HEK293 (cell line): ENCODE measurements around the gene SLIT1.

ENCODE experiments used
- CTCF ChIA-PET: fragments of 350-600 bp; formaldehyde crosslinking; extraction: SDS; loops from one replicate; lab custom pipeline; 2021; ENCODE audit warnings: antibody characterized with exemption; lab: Yijun Ruan, JAX
- POLR2A ChIA-PET: fragments of 300-600 bp; formaldehyde crosslinking; extraction: SDS; loops from one replicate; lab custom pipeline; 2020; ENCODE audit warnings: antibody characterized with exemption, inconsistent platforms; lab: Yijun Ruan, JAX
- H3K27ac ChIP-seq: fragments of 200-500 bp; sonication (Bioruptor generic); 2 replicates; pipeline ENCODE4 v1.5.1; 2014; ENCODE audit warnings: low read depth, low read length, control low read depth, inconsistent platforms; ENCODE audit errors: extremely low read depth
- H3K36me3 ChIP-seq, 2 experiments: fragments of 200-500 bp in 1 of 2; sonication (Bioruptor generic) in 1 of 2; 1 replicate in 1 of 2; 2 replicates in 1 of 2; pipeline ENCODE4 v1.5.1; 2014 to 2017; ENCODE audit warnings: inconsistent platforms in 2 of 2, low read length in 2 of 2; ENCODE audit not compliant: control insufficient read depth in 2 of 2, insufficient read depth in 1 of 2
- H3K4me1 ChIP-seq: fragments of 200-500 bp; sonication (Bioruptor generic); 2 replicates; pipeline ENCODE4 v1.5.1; 2014; ENCODE audit warnings: mild to moderate bottlenecking, low read length, inconsistent platforms; ENCODE audit not compliant: control insufficient read depth, insufficient read depth
- H3K4me3 ChIP-seq: 2 replicates; pipeline ENCODE4 v1.5.1; 2011; ENCODE audit warnings: low read depth, mild to moderate bottlenecking, control low read depth, low read length, moderate library complexity
- H3K9me3 ChIP-seq: fragments of 200-500 bp; sonication (Bioruptor generic); 2 replicates; pipeline ENCODE4 v1.5.1; 2014; ENCODE audit warnings: low read depth, low read length, inconsistent platforms; ENCODE audit not compliant: control insufficient read depth, insufficient read depth
- BCL11A ChIP-seq: fragments of 450-650 bp; formaldehyde crosslinking; IDR thresholded peaks from 2 replicates; pipeline ENCODE4 v1.5.1; 2016; ENCODE audit warnings: low read depth, missing biosample characterization, missing genetic modification characterization
- IKZF3 ChIP-seq: fragments of 450-650 bp; IDR thresholded peaks from 2 replicates; pipeline ENCODE4 v1.5.0; 2018; ENCODE audit warnings: missing biosample characterization, mild to moderate bottlenecking, missing genetic modification characterization, moderate library complexity
- PRDM1 ChIP-seq: fragments of 450-650 bp; formaldehyde crosslinking; IDR thresholded peaks from 2 replicates; pipeline ENCODE4; 2016; ENCODE audit warnings: missing biosample characterization, missing genetic modification characterization
- PRDM4 ChIP-seq: fragments of 450-650 bp; formaldehyde crosslinking; IDR thresholded peaks from 2 replicates; pipeline ENCODE4 v1.5.1; 2017; ENCODE audit warnings: missing biosample characterization, missing genetic modification characterization
- RBAK ChIP-seq: fragments of 450-650 bp; formaldehyde crosslinking; IDR thresholded peaks from 2 replicates; pipeline ENCODE4 v1.5.1; 2016; ENCODE audit warnings: missing biosample characterization, missing genetic modification characterization
- SCRT1 ChIP-seq: fragments of 450-650 bp; formaldehyde crosslinking; IDR thresholded peaks from 2 replicates; pipeline ENCODE4 v1.5.1; 2016; ENCODE audit warnings: missing biosample characterization, missing genetic modification characterization, borderline replicate concordance
- ZBTB1 ChIP-seq: fragments of 450-650 bp; formaldehyde crosslinking; IDR thresholded peaks from 2 replicates; pipeline ENCODE4 v1.5.1; 2016; ENCODE audit warnings: missing biosample characterization, missing genetic modification characterization
- ZBTB8A ChIP-seq: fragments of 450-650 bp; formaldehyde crosslinking; IDR thresholded peaks from 2 replicates; pipeline ENCODE4 v1.5.1; 2016; ENCODE audit warnings: missing biosample characterization, missing genetic modification characterization
- ZNF202 ChIP-seq: fragments of 450-650 bp; formaldehyde crosslinking; IDR thresholded peaks from 2 replicates; pipeline ENCODE4 v1.5.1; 2016; ENCODE audit warnings: missing biosample characterization, missing genetic modification characterization, borderline replicate concordance
- ZNF214 ChIP-seq: fragments of 450-650 bp; formaldehyde crosslinking; IDR thresholded peaks from 2 replicates; pipeline ENCODE4 v1.5.1; 2017; ENCODE audit warnings: missing biosample characterization, mild to moderate bottlenecking, missing genetic modification characterization, borderline replicate concordance
- ZNF239 ChIP-seq: fragments of 450-650 bp; formaldehyde crosslinking; IDR thresholded peaks from 2 replicates; pipeline ENCODE4 v1.5.1; 2016; ENCODE audit warnings: missing biosample characterization, missing genetic modification characterization
- ZNF26 ChIP-seq: fragments of 450-650 bp; formaldehyde crosslinking; IDR thresholded peaks from 2 replicates; pipeline ENCODE4 v1.5.1; 2016; ENCODE audit warnings: missing biosample characterization, missing genetic modification characterization
- ZNF280D ChIP-seq: fragments of 450-650 bp; formaldehyde crosslinking; IDR thresholded peaks from 2 replicates; pipeline ENCODE4 v1.5.1; 2016; ENCODE audit warnings: missing biosample characterization, missing genetic modification characterization
- ZNF394 ChIP-seq: fragments of 450-650 bp; formaldehyde crosslinking; IDR thresholded peaks from 2 replicates; pipeline ENCODE4 v1.5.1; 2016; ENCODE audit warnings: missing biosample characterization, missing genetic modification characterization, mild to moderate bottlenecking, moderate library complexity, borderline replicate concordance
- ZNF426 ChIP-seq: fragments of 450-650 bp; formaldehyde crosslinking; IDR thresholded peaks from 2 replicates; pipeline ENCODE4 v1.5.1; 2017; ENCODE audit warnings: missing biosample characterization, missing genetic modification characterization, mild to moderate bottlenecking, inconsistent platforms, moderate library complexity
- ZNF510 ChIP-seq: fragments of 450-650 bp; formaldehyde crosslinking; IDR thresholded peaks from 2 replicates; pipeline ENCODE4 v1.5.1; 2018; ENCODE audit warnings: mild to moderate bottlenecking, missing genetic modification characterization, missing biosample characterization; ENCODE audit not compliant: insufficient replicate concordance
- ZNF529 ChIP-seq: fragments of 450-650 bp; formaldehyde crosslinking; IDR thresholded peaks from 2 replicates; pipeline ENCODE4 v1.5.1; 2017; ENCODE audit warnings: missing genetic modification characterization, missing biosample characterization; ENCODE audit not compliant: insufficient replicate concordance
- ZNF600 ChIP-seq: fragments of 450-650 bp; formaldehyde crosslinking; IDR thresholded peaks from 2 replicates; pipeline ENCODE4 v1.5.1; 2016; ENCODE audit warnings: missing biosample characterization, missing genetic modification characterization
- ZNF610 ChIP-seq: fragments of 450-650 bp; formaldehyde crosslinking; IDR thresholded peaks from 2 replicates; pipeline ENCODE4 v1.5.1; 2016; ENCODE audit warnings: missing biosample characterization, missing genetic modification characterization, borderline replicate concordance
- ZNF623 ChIP-seq: fragments of 450-650 bp; formaldehyde crosslinking; IDR thresholded peaks from 2 replicates; pipeline ENCODE4 v1.5.1; 2016; ENCODE audit warnings: missing biosample characterization, missing genetic modification characterization
- ZNF76 ChIP-seq: fragments of 450-650 bp; formaldehyde crosslinking; IDR thresholded peaks from 2 replicates; pipeline ENCODE4; 2016; ENCODE audit warnings: low read depth, missing biosample characterization, missing genetic modification characterization, borderline replicate concordance
- ZNF785 ChIP-seq: fragments of 450-650 bp; formaldehyde crosslinking; IDR thresholded peaks from 2 replicates; pipeline ENCODE4 v1.5.1; 2016; ENCODE audit warnings: missing biosample characterization, missing genetic modification characterization
- ZNF792 ChIP-seq: fragments of 450-650 bp; formaldehyde crosslinking; IDR thresholded peaks from 2 replicates; pipeline ENCODE4 v1.5.1; 2016; ENCODE audit warnings: missing biosample characterization, missing genetic modification characterization
- ZNF830 ChIP-seq: fragments of 450-650 bp; IDR thresholded peaks from 2 replicates; pipeline ENCODE4 v1.5.0; 2018; ENCODE audit warnings: missing biosample characterization, missing genetic modification characterization, low read depth, mild to moderate bottlenecking, moderate library complexity
- ZNF843 ChIP-seq: fragments of 450-650 bp; formaldehyde crosslinking; IDR thresholded peaks from 2 replicates; pipeline ENCODE4 v1.5.1; 2016; ENCODE audit warnings: missing biosample characterization, missing genetic modification characterization
- ZSCAN5A ChIP-seq: fragments of 450-650 bp; formaldehyde crosslinking; IDR thresholded peaks from 2 replicates; pipeline ENCODE4 v1.5.1; 2016; ENCODE audit warnings: missing biosample characterization, missing genetic modification characterization
- ZXDB ChIP-seq: fragments of 450-650 bp; formaldehyde crosslinking; IDR thresholded peaks from 2 replicates; pipeline ENCODE4 v1.5.1; 2016; ENCODE audit warnings: missing biosample characterization, missing genetic modification characterization

Gene SLIT1

GRCh38 chr10:97154781-97155180, 31.0 kb downstream of the SLIT1 start:
- ChIA-PET POLR2A (no interaction called here), CTCF (interaction anchor here (1.1 kb wide), 1 partner anchor 55 kb away, joined by 4 read pairs; no protein-coding TSS in a partner anchor)
- no peaks in the 10 kb centered on the region for H3K9me3 ChIP-seq
- H3K27ac ChIP-seq = no peak overlapping the region
- no peaks in the 10 kb centered on the region for H3K4me1 ChIP-seq
- no peaks in the 10 kb centered on the region for H3K36me3 ChIP-seq
- TF ChIP-seq ZNF426 (tag by site-specific recombination) (no peak), RBAK (tag by site-specific recombination) (no peak), ZNF202 (tag by site-specific recombination) (no peak), ZNF510 (tag by site-specific recombination) (no peak), ZNF623 (tag by site-specific recombination) (no peak), IKZF3 (tag by site-specific recombination) (no peak), PRDM4 (tag by site-specific recombination) (no peak), SCRT1 (tag by site-specific recombination) (no peak), ZNF529 (tag by site-specific recombination) (no peak), ZSCAN5A (tag by site-specific recombination) (no peak), ZNF26 (tag by site-specific recombination) (no peak), ZNF214 (tag by site-specific recombination) (no peak), ZNF280D (tag by site-specific recombination) (no peak)
- no peak overlapping the region for H3K4me3 ChIP-seq

- H3K4me1 ChIP-seq = no peaks in the 10 kb centered on the region
- H3K27ac ChIP-seq = no peak overlapping the region
- H3K9me3 ChIP-seq = no peaks in the 10 kb centered on the region
- ChIA-PET POLR2A (no interaction called here), CTCF (no interaction called here)
- H3K4me3 ChIP-seq = no peak overlapping the region
- no peaks in the 10 kb centered on the region for H3K36me3 ChIP-seq
- TF ChIP-seq ZBTB1 (tag by site-specific recombination) = no peak
- no peak for TF ChIP-seq ZNF239 (tag by site-specific recombination)
- no peak for TF ChIP-seq ZXDB (tag by site-specific recombination)
- no peak for TF ChIP-seq PRDM1 (tag by site-specific recombination)
- no peak for TF ChIP-seq ZNF830 (tag by site-specific recombination)
- TF ChIP-seq ZNF843 = no peak
- TF ChIP-seq ZNF785 (tag by site-specific recombination) = no peak
- no peak for TF ChIP-seq ZNF610
- TF ChIP-seq ZNF76 (tag by site-specific recombination) = no peak
- TF ChIP-seq BCL11A (tag by site-specific recombination) = no peak
- TF ChIP-seq ZBTB8A (tag by site-specific recombination) = no peak
- no peak for TF ChIP-seq ZNF600 (tag by site-specific recombination)
- TF ChIP-seq ZNF792 (tag by site-specific recombination) = no peak
- no peak for TF ChIP-seq ZNF394 (tag by site-specific recombination)
Measured at GRCh38 chr10:97154162-97154561, 31.6 kb downstream of the SLIT1 start.
